ENCODE results near the gene SUSD2. TPM values are rescaled to one million over a fixed set of nuclear protein-coding genes. Genes with fewer than 3 reads are reported as not detected.

SUSD2 gene
- total and polyA plus RNA-seq, 12 donors = 0.28 to 62.7 (median 19.2) TPM

GRCh38 chr22:24142241-24142640, 39.0 kb upstream of the SUSD2 start:
- Histone ChIP-seq H3K4me3 (no peak overlapping the region), H3K27ac (no peak overlapping the region), H3K27me3 (no peaks in the 10 kb centered on the region), H3K9me3 (replicated peaks in 1 of 3) (no peaks in the 10 kb centered on the region), H3K4me1 (replicated peaks in 1 of 2) (peaks cover 31 to 60% of the 10 kb centered on the region in 2 donors), H3K36me3 (replicated peaks in 1 of 2) (no peaks in the 10 kb centered on the region)
- DNase-seq = no peak
- no peak for TF ChIP-seq CTCF (IDR thresholded peaks at IDR 0.05)
- no peak for TF ChIP-seq POLR2A (IDR thresholded peaks at IDR 0.05)
- WGBS, 4 donors = 67 to 91% (median 86%) methylated on average over 1 to 2 of the region's 2 CpGs
- intact Hi-C loops (cut with DNase I) = no loop called here

GRCh38 chr22:24142831-24143230, 38.5 kb upstream of the SUSD2 start:
- Histone ChIP-seq H3K27me3 (no peaks in the 10 kb centered on the region), H3K9me3 (replicated peaks in 1 of 3) (no peaks in the 10 kb centered on the region), H3K4me3 (no peak overlapping the region), H3K27ac (no peak overlapping the region), H3K36me3 (replicated peaks in 1 of 2) (no peaks in the 10 kb centered on the region), H3K4me1 (replicated peaks in 1 of 2) (peaks cover 37 to 60% of the 10 kb centered on the region in 2 donors)
- TF ChIP-seq CTCF (IDR thresholded peaks at IDR 0.05) = no peak
- no peak for TF ChIP-seq POLR2A (IDR thresholded peaks at IDR 0.05)
- DNase-seq = no peak
- 96 to 98% (median 98%) methylated on average over 3 of the region's 3 CpGs for WGBS, 4 donors
- intact Hi-C loops (cut with DNase I) = no loop called here

GRCh38 chr22:24144056-24144777, 37.1 kb upstream of the SUSD2 start:
- TF ChIP-seq CTCF (IDR thresholded peaks at IDR 0.05) (no peak), POLR2A (IDR thresholded peaks at IDR 0.05) (peak in 1 of 2 donors; percentile 3)
- no peaks in the 10 kb centered on the region for H3K9me3 ChIP-seq (replicated peaks in 1 of 3)
- peaks cover 39 to 68% of the 10 kb centered on the region in 2 donors for H3K4me1 ChIP-seq (replicated peaks in 1 of 2)
- 0 to 37% (median 19%) methylated on average over 1 of the region's 1 CpG for WGBS, 4 donors
- DNase-seq = peak in 4 of 7 donors; percentile 39 to 62 (median 51)
- peak overlapping the region in 2 of 5 donors; percentile 58 to 90 for H3K27ac ChIP-seq
- intact Hi-C loops (cut with DNase I) = no loop called here
- no peaks in the 10 kb centered on the region for H3K36me3 ChIP-seq (replicated peaks in 1 of 2)
- no peaks in the 10 kb centered on the region for H3K27me3 ChIP-seq
- H3K4me3 ChIP-seq = no peak overlapping the region

GRCh38 chr22:24144778-24145085, 36.6 kb upstream of the SUSD2 start:
- no peak for DNase-seq
- peak overlapping the region in 2 of 5 donors; percentile 58 to 90 for H3K27ac ChIP-seq

More at GRCh38 chr22:24144778-24145085, 36.6 kb upstream of the SUSD2 start:
- Histone ChIP-seq H3K9me3 (replicated peaks in 1 of 3) (no peaks in the 10 kb centered on the region), H3K4me3 (no peak overlapping the region), H3K4me1 (replicated peaks in 1 of 2) (peaks cover 39 to 68% of the 10 kb centered on the region in 2 donors), H3K36me3 (replicated peaks in 1 of 2) (no peaks in the 10 kb centered on the region), H3K27me3 (no peaks in the 10 kb centered on the region)
- no peak for TF ChIP-seq CTCF (IDR thresholded peaks at IDR 0.05)
- TF ChIP-seq POLR2A (IDR thresholded peaks at IDR 0.05) = no peak
- intact Hi-C loops (cut with DNase I) = no loop called here
- 64 to 71% (median 66%) methylated on average over 2 of the region's 2 CpGs for WGBS, 4 donors
